Activated T-helper 2 cell treated with anti-CD3 and anti-CD28 coated beads, Interferon-gamma antibody, Interleukin-2, Interleukin-4, amounts not matched to agents 10 μg/mL and 5 μg/mL and 100 μg/mL, durations not matched to agents 14 hours and 24 hours and 36 hours (primary cell): ENCODE measurements around the gene CHST9. TPM values are rescaled to one million over a fixed set of nuclear protein-coding genes. Genes with fewer than 3 reads are reported as not detected.

Source experiments
- DNase-seq: peaks from one replicate; pipeline ENCODE4 v3.0.0; 2021; ENCODE audit warnings: low spot score
- H3K27ac Mint-ChIP-seq: one replicate; pipeline ENCODE4 v1.8.0; 2021; ENCODE audit warnings: mixed read lengths
- H3K27me3 Mint-ChIP-seq: one replicate; pipeline ENCODE4 v1.8.0; 2021; ENCODE audit warnings: low read depth, mixed read lengths
- H3K36me3 Mint-ChIP-seq: one replicate; pipeline ENCODE4 v1.8.0; 2021; ENCODE audit warnings: low read depth, mixed read lengths
- H3K4me1 Mint-ChIP-seq: one replicate; pipeline ENCODE4 v1.8.0; 2021; ENCODE audit warnings: low read depth, mixed read lengths
- H3K4me3 Mint-ChIP-seq: one replicate; pipeline ENCODE4 v1.8.0; 2021; ENCODE audit warnings: low read depth, mild to moderate bottlenecking, moderate library complexity, mixed read lengths
- H3K9me3 Mint-ChIP-seq: one replicate; pipeline ENCODE4 v1.8.0; 2021; ENCODE audit warnings: mixed read lengths
- intact Hi-C: fragments of 100-400 bp; cut with micrococcal nuclease; formaldehyde crosslinking; loops from one replicate; pipeline ENCODE4 v1.15.1; 2023
- total RNA-seq: library from RNA; stranded (reverse); gene quantifications from 2 replicates; pipeline ENCODE4 v1.2.3, GENCODE V29; 2022

CHST9 gene
- total RNA-seq, 1 donor from 2014 or later: not detected

- no peaks in the 10 kb centered on the region for H3K4me1 Mint-ChIP-seq
- peaks cover 11% of the 10 kb centered on the region for H3K9me3 Mint-ChIP-seq
- intact Hi-C loops: no loop called here
- H3K27me3 Mint-ChIP-seq: no peaks in the 10 kb centered on the region
- H3K4me3 Mint-ChIP-seq: no peak overlapping the region
- no peak for DNase-seq
- no peaks in the 10 kb centered on the region for H3K36me3 Mint-ChIP-seq
- H3K27ac Mint-ChIP-seq: no peak overlapping the region
These were observed 127.4 kb downstream of the CHST9 start for GRCh38 chr18:27057519-27058234.

- intact Hi-C loops: no loop called here
- Mint-ChIP-seq H3K36me3 (no peaks in the 10 kb centered on the region), H3K4me1 (no peaks in the 10 kb centered on the region), H3K27me3 (no peaks in the 10 kb centered on the region), H3K4me3 (no peak overlapping the region), H3K27ac (no peak overlapping the region), H3K9me3 (peaks cover 12% of the 10 kb centered on the region)
- no peak for DNase-seq
These were observed 130.2 kb downstream of the CHST9 start for GRCh38 chr18:27054926-27055325.

GRCh38 chr18:27049969-27050368, 135.1 kb downstream of the CHST9 start:
- DNase-seq: no peak
- H3K27ac Mint-ChIP-seq: no peak overlapping the region
- no peaks in the 10 kb centered on the region for H3K27me3 Mint-ChIP-seq
- intact Hi-C loops: no loop called here
- peaks cover 12% of the 10 kb centered on the region for H3K9me3 Mint-ChIP-seq
- no peak overlapping the region for H3K4me3 Mint-ChIP-seq
- no peaks in the 10 kb centered on the region for H3K4me1 Mint-ChIP-seq
- no peaks in the 10 kb centered on the region for H3K36me3 Mint-ChIP-seq

- DNase-seq: no peak
- intact Hi-C loops: no loop called here
- Mint-ChIP-seq H3K4me1 (no peaks in the 10 kb centered on the region), H3K4me3 (no peak overlapping the region), H3K27me3 (no peaks in the 10 kb centered on the region), H3K9me3 (peaks cover 8% of the 10 kb centered on the region), H3K27ac (no peak overlapping the region), H3K36me3 (no peaks in the 10 kb centered on the region)
These were observed 139.8 kb downstream of the CHST9 start for GRCh38 chr18:27045342-27045741.

GRCh38 chr18:27042177-27042576, 142.9 kb downstream of the CHST9 start:
- H3K27me3 Mint-ChIP-seq: no peaks in the 10 kb centered on the region
- no peak for DNase-seq
- H3K4me1 Mint-ChIP-seq: no peaks in the 10 kb centered on the region
- H3K36me3 Mint-ChIP-seq: no peaks in the 10 kb centered on the region
- intact Hi-C loops: no loop called here
- H3K27ac Mint-ChIP-seq: no peak overlapping the region
- H3K9me3 Mint-ChIP-seq: peaks cover 4% of the 10 kb centered on the region
- H3K4me3 Mint-ChIP-seq: no peak overlapping the region

GRCh38 chr18:27040796-27041195, 144.3 kb downstream of the CHST9 start:
- no peaks in the 10 kb centered on the region for H3K27me3 Mint-ChIP-seq
- no peak overlapping the region for H3K27ac Mint-ChIP-seq
- DNase-seq: no peak
- intact Hi-C loops: no loop called here
- H3K4me1 Mint-ChIP-seq: no peaks in the 10 kb centered on the region
- no peak overlapping the region for H3K4me3 Mint-ChIP-seq
- no peaks in the 10 kb centered on the region for H3K36me3 Mint-ChIP-seq
- peaks cover 4% of the 10 kb centered on the region for H3K9me3 Mint-ChIP-seq

GRCh38 chr18:27033722-27034121, 151.4 kb downstream of the CHST9 start:
- intact Hi-C loops: no loop called here
- H3K4me3 Mint-ChIP-seq: no peak overlapping the region
- H3K9me3 Mint-ChIP-seq: no peaks in the 10 kb centered on the region
- no peak for DNase-seq
- no peaks in the 10 kb centered on the region for H3K27me3 Mint-ChIP-seq
- no peaks in the 10 kb centered on the region for H3K36me3 Mint-ChIP-seq
- no peaks in the 10 kb centered on the region for H3K4me1 Mint-ChIP-seq
- H3K27ac Mint-ChIP-seq: no peak overlapping the region

GRCh38 chr18:27030421-27030820, 154.7 kb downstream of the CHST9 start:
- no peak overlapping the region for H3K4me3 Mint-ChIP-seq
- no peak overlapping the region for H3K27ac Mint-ChIP-seq
- H3K9me3 Mint-ChIP-seq: no peaks in the 10 kb centered on the region
- H3K36me3 Mint-ChIP-seq: no peaks in the 10 kb centered on the region
- intact Hi-C loops: no loop called here
- no peak for DNase-seq
- H3K27me3 Mint-ChIP-seq: no peaks in the 10 kb centered on the region
- no peaks in the 10 kb centered on the region for H3K4me1 Mint-ChIP-seq

GRCh38 chr18:27022477-27022876, 162.6 kb downstream of the CHST9 start:
- Mint-ChIP-seq H3K27me3 (no peaks in the 10 kb centered on the region), H3K4me3 (no peak overlapping the region), H3K36me3 (no peaks in the 10 kb centered on the region), H3K27ac (no peak overlapping the region), H3K4me1 (no peaks in the 10 kb centered on the region), H3K9me3 (no peaks in the 10 kb centered on the region)
- no peak for DNase-seq
- intact Hi-C loops: no loop called here

GRCh38 chr18:27017901-27018500, 167.1 kb downstream of the CHST9 start:
- Mint-ChIP-seq H3K27ac (no peak overlapping the region), H3K27me3 (no peaks in the 10 kb centered on the region), H3K36me3 (no peaks in the 10 kb centered on the region), H3K4me3 (no peak overlapping the region), H3K9me3 (no peaks in the 10 kb centered on the region), H3K4me1 (no peaks in the 10 kb centered on the region)
- no peak for DNase-seq
- intact Hi-C loops: no loop called here

- no peaks in the 10 kb centered on the region for H3K36me3 Mint-ChIP-seq
- H3K4me1 Mint-ChIP-seq: no peaks in the 10 kb centered on the region
- H3K9me3 Mint-ChIP-seq: no peaks in the 10 kb centered on the region
- H3K27me3 Mint-ChIP-seq: no peaks in the 10 kb centered on the region
- H3K27ac Mint-ChIP-seq: no peak overlapping the region
- no peak overlapping the region for H3K4me3 Mint-ChIP-seq
- no peak for DNase-seq
- intact Hi-C loops: no loop called here
These were observed 170.3 kb downstream of the CHST9 start for GRCh38 chr18:27014841-27015240.

- Mint-ChIP-seq H3K36me3 (no peaks in the 10 kb centered on the region), H3K4me3 (no peak overlapping the region), H3K4me1 (no peaks in the 10 kb centered on the region), H3K27me3 (no peaks in the 10 kb centered on the region), H3K27ac (no peak overlapping the region), H3K9me3 (no peaks in the 10 kb centered on the region)
- DNase-seq: no peak
- intact Hi-C loops: no loop called here
These were observed 174.3 kb downstream of the CHST9 start for GRCh38 chr18:27010784-27011183.

- Mint-ChIP-seq H3K4me1 (no peaks in the 10 kb centered on the region), H3K9me3 (no peaks in the 10 kb centered on the region), H3K27me3 (no peaks in the 10 kb centered on the region), H3K27ac (no peak overlapping the region), H3K36me3 (no peaks in the 10 kb centered on the region), H3K4me3 (no peak overlapping the region)
- DNase-seq: no peak
- intact Hi-C loops: no loop called here
These were observed 175.8 kb downstream of the CHST9 start for GRCh38 chr18:27009293-27009692.
